Thymus (tissue), 11 donors: ENCODE measurements around the gene STRA6. TPM values are rescaled to one million over a fixed set of nuclear protein-coding genes. Genes with fewer than 3 reads are reported as not detected.

ENCODE experiments used
- DNase-seq, 9 donors: peaks; one replicate each; pipeline ENCODE4 v3.0.0-alpha.2; 2013; ENCODE audit warnings: low spot score in 9 of 9, low read depth in 6 of 9, missing footprints in 1 of 9
- H3K27ac ChIP-seq, 2 donors: one replicate each; pipeline ENCODE4 v1.5.1; 2013; ENCODE audit warnings: control low read depth in 1 of 2, low read depth in 1 of 2, low read length in 1 of 2, mild to moderate bottlenecking in 1 of 2, moderate library complexity in 1 of 2
- H3K27me3 ChIP-seq, 2 donors: one replicate each; pipeline ENCODE4 v1.5.1; 2013; ENCODE audit warnings: low read length in 1 of 2; ENCODE audit not compliant: control insufficient read depth in 2 of 2, insufficient read depth in 1 of 2
- H3K36me3 ChIP-seq, 2 donors: one replicate each; pipeline ENCODE4 v1.5.1; 2013; ENCODE audit warnings: low read length in 1 of 2, mild to moderate bottlenecking in 1 of 2, moderate library complexity in 1 of 2; ENCODE audit not compliant: control insufficient read depth in 2 of 2, insufficient read depth in 2 of 2
- H3K4me1 ChIP-seq, 2 donors: one replicate each; pipeline ENCODE4 v1.5.1; 2013; ENCODE audit warnings: low read length in 2 of 2; ENCODE audit not compliant: control insufficient read depth in 2 of 2, insufficient read depth in 2 of 2
- H3K4me3 ChIP-seq, 2 donors: one replicate each; pipeline ENCODE4 v1.5.1; 2013; ENCODE audit warnings: low read length in 2 of 2, control low read depth in 1 of 2, mild to moderate bottlenecking in 1 of 2
- H3K9me3 ChIP-seq, 2 donors: one replicate each; pipeline ENCODE4 v1.5.1; 2013; ENCODE audit warnings: low read length in 1 of 2, mild to moderate bottlenecking in 1 of 2; ENCODE audit not compliant: control insufficient read depth in 2 of 2, insufficient read depth in 1 of 2
- WGBS: extraction: QIAGEN DNeasy Blood & Tissue Kit; methylation state at CpG from one replicate; pipeline ENCODE4 v1.1.7; 2013; 5-methylcytosine and 5-hydroxymethylcytosine counted together
- polyA plus RNA-seq: library from polyadenylated mRNA; stranded (reverse); fragments of 200-250 nt; gene quantifications from one replicate; pipeline ENCODE4 v1.2.3, GENCODE V29; 2013
- total RNA-seq: library from RNA; stranded (reverse); fragments of 120-200 nt; gene quantifications from one replicate; pipeline ENCODE4 v1.2.4, GENCODE V29; 2013
- donor health status: healthy.

Gene STRA6
- total and polyA plus RNA-seq, 2 donors: 0.68 to 2.6 TPM

- peaks cover 0 to 5% of the 10 kb centered on the region in 2 donors for H3K27me3 ChIP-seq
- no peak overlapping the region for H3K27ac ChIP-seq
- H3K36me3 ChIP-seq: no peaks in the 10 kb centered on the region
- H3K9me3 ChIP-seq: no peaks in the 10 kb centered on the region
- no peak for DNase-seq
- H3K4me1 ChIP-seq: peaks cover 8 to 65% of the 10 kb centered on the region in 2 donors
- H3K4me3 ChIP-seq: no peak overlapping the region
- WGBS: 74% methylated on average over 7 of the region's 7 CpGs
Observed at GRCh38 chr15:74201710-74202420, 722 bp downstream of the STRA6 start.

GRCh38 chr15:74200871-74201419, 1.6 kb downstream of the STRA6 start:
- Histone ChIP-seq H3K36me3 (no peaks in the 10 kb centered on the region), H3K4me1 (peaks cover 8 to 56% of the 10 kb centered on the region in 2 donors), H3K27ac (no peak overlapping the region), H3K27me3 (peaks cover 0 to 5% of the 10 kb centered on the region in 2 donors), H3K9me3 (no peaks in the 10 kb centered on the region), H3K4me3 (no peak overlapping the region)
- 91% methylated on average over 8 of the region's 8 CpGs for WGBS
- DNase-seq: no peak

- no peak for DNase-seq
- Histone ChIP-seq H3K4me3 (no peak overlapping the region), H3K27ac (no peak overlapping the region), H3K4me1 (peaks cover 8 to 50% of the 10 kb centered on the region in 2 donors), H3K9me3 (no peaks in the 10 kb centered on the region), H3K36me3 (peaks cover 0 to 2% of the 10 kb centered on the region in 2 donors), H3K27me3 (peaks cover 0 to 5% of the 10 kb centered on the region in 2 donors)
- 100% methylated on average over 1 of the region's 1 CpG for WGBS
Observed at GRCh38 chr15:74200412-74200815, 2.2 kb downstream of the STRA6 start.

GRCh38 chr15:74199297-74199652, 3.3 kb downstream of the STRA6 start:
- no peak overlapping the region for H3K27ac ChIP-seq
- H3K27me3 ChIP-seq: peaks cover 0 to 5% of the 10 kb centered on the region in 2 donors
- DNase-seq: no peak
- 97% methylated on average over 6 of the region's 6 CpGs for WGBS
- H3K4me3 ChIP-seq: no peak overlapping the region
- H3K4me1 ChIP-seq: peaks cover 8 to 39% of the 10 kb centered on the region in 2 donors
- H3K36me3 ChIP-seq: peaks cover 0 to 3% of the 10 kb centered on the region in 2 donors
- H3K9me3 ChIP-seq: no peaks in the 10 kb centered on the region

- 99% methylated on average over 9 of the region's 9 CpGs for WGBS
- Histone ChIP-seq H3K36me3 (peaks cover 0 to 3% of the 10 kb centered on the region in 2 donors), H3K4me3 (no peak overlapping the region), H3K9me3 (peaks cover 0 to 1% of the 10 kb centered on the region in 2 donors), H3K4me1 (peaks cover under 1 to 25% of the 10 kb centered on the region in 2 donors), H3K27me3 (no peaks in the 10 kb centered on the region), H3K27ac (no peak overlapping the region)
- DNase-seq: no peak
Observed at GRCh38 chr15:74197176-74197965, 5.2 kb downstream of the STRA6 start.

- DNase-seq: no peak
Observed at GRCh38 chr15:74196175-74196574, 6.4 kb downstream of the STRA6 start.

GRCh38 chr15:74194572-74195559, 7.7 kb downstream of the STRA6 start:
- Histone ChIP-seq H3K9me3 (peaks cover 0 to 5% of the 10 kb centered on the region in 2 donors), H3K27ac (no peak overlapping the region), H3K27me3 (no peaks in the 10 kb centered on the region), H3K4me3 (no peak overlapping the region), H3K4me1 (peaks cover 0 to 10% of the 10 kb centered on the region in 2 donors), H3K36me3 (peaks cover 0 to 3% of the 10 kb centered on the region in 2 donors)
- WGBS: 96% methylated on average over 13 of the region's 13 CpGs
- no peak for DNase-seq

More at GRCh38 chr15:74196175-74196574, 6.4 kb downstream of the STRA6 start:
- Histone ChIP-seq H3K4me1 (peaks cover 0 to 18% of the 10 kb centered on the region in 2 donors), H3K27ac (no peak overlapping the region), H3K27me3 (no peaks in the 10 kb centered on the region), H3K4me3 (no peak overlapping the region), H3K36me3 (peaks cover 0 to 3% of the 10 kb centered on the region in 2 donors), H3K9me3 (peaks cover 0 to 5% of the 10 kb centered on the region in 2 donors)
- 91% methylated on average over 7 of the region's 7 CpGs for WGBS

- Histone ChIP-seq H3K4me1 (peaks cover 0 to 10% of the 10 kb centered on the region in 2 donors), H3K27ac (no peak overlapping the region)
- 53% methylated on average over 6 of the region's 6 CpGs for WGBS
Observed at GRCh38 chr15:74193905-74194304, 8.7 kb downstream of the STRA6 start.

More at GRCh38 chr15:74193905-74194304, 8.7 kb downstream of the STRA6 start:
- Histone ChIP-seq H3K9me3 (peaks cover 0 to 5% of the 10 kb centered on the region in 2 donors), H3K36me3 (peaks cover 0 to 3% of the 10 kb centered on the region in 2 donors), H3K4me3 (no peak overlapping the region), H3K27me3 (no peaks in the 10 kb centered on the region)
- DNase-seq: no peak
